Mucosa of rectum (tissue), 2 donors: ENCODE measurements around the gene SULT2B1.

Experiments used
- H3K27ac ChIP-seq, 2 donors: one replicate each; pipeline ENCODE4 v1.7.0; 2013; ENCODE audit warnings: inconsistent platforms in 2 of 2, low read depth in 2 of 2, low read length in 2 of 2
- H3K27me3 ChIP-seq, 2 donors: one replicate each; pipeline ENCODE4 v1.7.0; 2013; ENCODE audit warnings: low read length in 2 of 2; ENCODE audit not compliant: control insufficient read depth in 2 of 2, insufficient read depth in 2 of 2
- H3K36me3 ChIP-seq, 2 donors: one replicate each; pipeline ENCODE4 v1.7.0; 2013; ENCODE audit warnings: low read length in 2 of 2; ENCODE audit not compliant: control insufficient read depth in 2 of 2, insufficient read depth in 2 of 2
- H3K4me1 ChIP-seq, 2 donors: one replicate each; pipeline ENCODE4 v1.7.0; 2013; ENCODE audit warnings: low read length in 2 of 2, mild to moderate bottlenecking in 1 of 2; ENCODE audit not compliant: control insufficient read depth in 2 of 2, insufficient read depth in 2 of 2
- H3K4me3 ChIP-seq, 2 donors: one replicate each; pipeline ENCODE4 v1.7.0; 2013; ENCODE audit warnings: low read length in 2 of 2
- H3K9ac ChIP-seq, 2 donors: one replicate each; pipeline ENCODE4 v1.7.0; 2013; ENCODE audit warnings: low read length in 2 of 2, low read depth in 1 of 2, mild to moderate bottlenecking in 1 of 2
- H3K9me3 ChIP-seq, 2 donors: one replicate each; pipeline ENCODE4 v1.7.0; 2013; ENCODE audit warnings: low read length in 2 of 2; ENCODE audit not compliant: control insufficient read depth in 2 of 2
- donor health status: healthy.
- donor health status: Normal muscosa, but diverticular disease.

The SULT2B1 gene

DNA sequence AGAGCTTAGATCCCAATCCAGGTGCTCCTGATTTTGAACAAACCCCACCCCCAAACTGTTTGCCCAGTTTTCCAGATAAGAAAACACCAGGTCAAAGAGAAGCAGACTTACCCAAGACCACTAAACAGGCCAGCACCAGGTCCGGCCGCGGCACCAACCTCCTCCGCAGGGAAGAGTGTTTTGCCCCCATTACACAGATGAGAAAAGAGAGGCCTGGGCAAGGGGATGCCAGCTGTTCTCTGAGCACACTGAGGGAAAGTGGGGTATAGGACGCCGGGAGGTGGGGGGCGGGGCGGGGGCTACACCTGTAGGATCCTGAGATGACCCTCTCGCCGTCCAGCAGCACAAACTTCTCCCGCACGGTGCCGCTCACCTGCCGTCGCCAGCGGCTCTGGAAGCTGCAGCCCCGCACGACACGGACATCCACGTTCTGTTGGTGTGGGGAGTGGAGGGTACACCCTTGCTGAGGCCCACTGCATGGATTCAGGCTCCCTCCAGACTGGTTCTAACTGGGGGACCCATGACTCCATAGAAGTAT lies 57.7 kb downstream of the SULT2B1 start:
- Histone ChIP-seq H3K27me3 (no peaks in the 10 kb centered on the region), H3K36me3 (peaks cover 10 to 13% of the 10 kb centered on the region in 2 donors), H3K4me3 (no peak overlapping the region)

DNA sequence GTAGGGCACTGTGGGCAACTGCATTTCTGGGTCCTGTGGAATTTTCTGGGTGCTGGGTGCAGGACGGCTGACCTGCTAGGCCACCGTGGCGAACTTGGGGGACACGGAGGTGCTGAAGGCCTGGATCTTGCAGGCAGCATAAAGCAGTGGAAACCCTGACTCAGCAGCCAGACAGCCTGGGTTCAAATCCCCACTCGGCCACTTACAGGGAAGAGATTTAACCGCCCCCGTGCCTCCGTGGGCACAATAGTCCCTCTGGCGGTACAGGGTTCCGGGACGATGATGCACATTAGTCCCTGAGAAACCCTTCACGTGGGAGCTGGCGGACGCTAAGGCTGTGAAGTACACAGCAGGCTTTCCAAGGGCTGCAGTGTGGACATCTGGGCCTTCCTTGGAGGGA lies 59.9 kb downstream of the SULT2B1 start:
- Histone ChIP-seq H3K27me3 (no peaks in the 10 kb centered on the region), H3K4me3 (no peak overlapping the region), H3K36me3 (peaks cover 24 to 29% of the 10 kb centered on the region in 2 donors), H3K9me3 (no peaks in the 10 kb centered on the region), H3K4me1 (peaks cover 32 to 33% of the 10 kb centered on the region in 2 donors), H3K27ac (no peak overlapping the region), H3K9ac (no peak overlapping the region)

More for the DNA sequence above, 57.7 kb downstream of the SULT2B1 start:
- Histone ChIP-seq H3K4me1 (peaks cover 13 to 17% of the 10 kb centered on the region in 2 donors), H3K9me3 (no peaks in the 10 kb centered on the region), H3K27ac (no peak overlapping the region), H3K9ac (no peak overlapping the region)

DNA sequence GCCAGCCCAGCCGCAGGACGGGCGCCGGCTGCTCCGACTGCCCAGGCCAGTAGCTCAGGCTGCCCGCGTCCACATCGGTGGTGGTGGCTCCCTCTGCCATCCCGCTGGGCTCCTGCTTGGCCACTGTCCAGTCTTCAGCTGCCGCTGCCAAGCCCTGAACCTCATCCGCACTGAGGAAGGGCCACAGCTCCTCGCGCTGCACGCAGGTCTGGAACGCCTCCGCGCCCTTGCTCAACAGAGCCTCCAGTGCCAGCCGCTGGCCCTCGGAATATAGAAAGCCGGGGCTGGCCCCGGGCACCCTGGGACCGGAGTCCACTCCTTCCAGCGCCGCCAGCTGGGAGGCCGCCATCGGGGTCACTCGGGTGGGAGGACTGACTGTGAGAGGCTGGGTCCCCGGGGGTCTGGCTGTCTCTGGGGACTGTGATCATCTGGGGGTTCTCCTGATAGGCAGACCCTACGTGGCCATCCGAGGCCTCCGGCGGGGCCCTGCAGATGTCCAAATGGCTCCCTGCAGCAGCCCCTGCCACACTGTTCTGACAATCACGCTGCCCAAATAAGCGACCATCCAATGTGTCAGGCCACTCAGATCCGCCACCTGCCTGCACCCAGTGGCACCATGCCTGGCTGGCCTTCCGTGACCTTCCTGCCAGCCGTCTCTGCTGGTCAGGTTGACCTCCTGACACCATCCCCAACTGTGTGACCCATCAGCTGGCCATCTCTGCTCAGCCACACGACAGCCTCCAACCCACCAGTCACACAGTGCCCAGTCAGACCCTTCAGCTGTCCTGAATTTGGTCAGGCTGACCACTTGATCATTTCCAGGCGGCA lies 61.3 kb downstream of the SULT2B1 start:
- Histone ChIP-seq H3K9ac (peak overlapping the region; percentile 95 to 99), H3K4me3 (peak overlapping the region; percentile 71 to 81)

DNA sequence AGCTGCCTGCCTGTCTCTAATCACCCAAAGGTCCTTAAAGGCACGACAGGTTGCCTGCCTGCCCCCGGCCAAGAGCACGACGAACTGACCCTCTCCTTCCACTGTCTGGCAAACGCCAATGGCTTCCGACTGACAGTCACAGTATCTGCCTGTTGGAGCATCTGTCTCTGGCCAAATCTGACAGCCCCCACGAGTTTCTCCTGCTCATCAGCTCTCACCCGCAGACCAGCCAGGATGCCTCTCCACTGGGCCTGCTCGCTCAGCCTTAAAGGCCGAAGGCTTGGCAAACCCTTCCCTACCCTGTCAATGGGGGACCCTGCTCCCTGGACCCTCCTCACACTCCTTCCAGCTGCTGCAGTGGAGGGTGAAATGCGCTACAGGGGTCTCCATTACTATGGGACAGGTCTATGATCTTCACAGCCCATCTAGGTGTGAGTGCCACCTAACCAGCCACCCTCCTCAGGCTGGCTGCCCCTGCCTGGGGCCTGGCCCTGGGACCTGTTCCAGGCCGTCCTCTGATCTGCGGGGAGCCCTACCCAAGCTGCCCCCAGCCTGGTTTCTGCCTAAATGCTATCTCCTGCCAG lies 62.0 kb downstream of the SULT2B1 start:
- peak overlapping the region; percentile 95 to 97 for H3K27ac ChIP-seq
- peaks cover 28 to 36% of the 10 kb centered on the region in 2 donors for H3K36me3 ChIP-seq
- H3K9me3 ChIP-seq, result no peaks in the 10 kb centered on the region
- peak overlapping the region; percentile 95 to 99 for H3K9ac ChIP-seq
- H3K4me3 ChIP-seq, result peak overlapping the region; percentile 71 to 81
- H3K27me3 ChIP-seq, result no peaks in the 10 kb centered on the region
- H3K4me1 ChIP-seq, result peaks cover 46 to 47% of the 10 kb centered on the region in 2 donors

More for the DNA sequence above, 61.3 kb downstream of the SULT2B1 start:
- H3K4me1 ChIP-seq, result peaks cover 46 to 47% of the 10 kb centered on the region in 2 donors
- H3K36me3 ChIP-seq, result peaks cover 28 to 36% of the 10 kb centered on the region in 2 donors
- no peaks in the 10 kb centered on the region for H3K9me3 ChIP-seq
- H3K27ac ChIP-seq, result peak overlapping the region; percentile 95 to 97
- no peaks in the 10 kb centered on the region for H3K27me3 ChIP-seq

DNA sequence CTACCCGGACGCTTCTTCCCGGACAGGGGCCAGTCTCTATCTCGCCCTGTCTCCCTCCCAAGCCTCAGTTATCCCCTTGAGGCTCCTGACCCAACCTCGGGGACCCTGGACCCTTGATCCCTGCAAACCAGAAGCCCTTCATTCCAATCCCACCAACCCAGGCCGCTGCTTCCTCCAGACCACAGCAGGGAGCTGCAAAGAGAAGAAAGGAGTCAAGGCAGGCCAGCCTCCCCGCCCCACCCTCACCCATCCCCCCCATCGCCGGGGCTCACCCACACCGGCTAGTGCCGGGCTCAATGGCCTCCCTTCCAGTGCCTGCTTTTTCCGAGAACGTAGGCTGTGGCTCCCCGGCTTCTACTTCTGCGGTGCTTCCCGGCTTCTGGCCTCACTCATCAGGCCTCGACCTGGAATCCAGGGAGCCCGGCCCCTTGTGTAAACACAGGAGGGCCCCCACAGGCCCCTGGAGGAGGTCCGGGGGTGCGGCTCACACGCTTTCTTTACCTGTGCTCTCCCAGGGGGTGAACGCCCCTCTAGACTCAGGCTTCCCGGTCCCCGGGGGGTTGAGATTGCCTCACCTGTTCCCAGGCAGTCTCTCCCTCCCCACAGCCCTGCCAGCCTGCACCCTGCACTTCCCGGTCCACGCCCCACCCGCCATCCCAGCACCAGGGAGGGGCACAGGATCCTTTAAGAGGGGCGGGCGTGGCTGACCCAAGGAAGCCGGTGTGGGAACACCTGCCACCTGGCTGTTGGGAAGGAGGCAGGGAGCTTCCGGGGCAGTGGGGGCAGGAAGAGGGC lies 62.7 kb downstream of the SULT2B1 start, which contains the start of gene FAM83E:
FAM83E (minus strand) TSS at position 641 of the 795 bp plus-strand sequence. CDS start 1,704 bp downstream, outside the sequence.
- Histone ChIP-seq H3K9ac (peak within 1 kb of the TSS; percentile 95 to 99), H3K4me1 (peaks cover 48 to 50% of the 10 kb centered on the region in 2 donors), H3K4me3 (peak within 1 kb of the TSS; percentile 71 to 81), H3K27ac (peak within 1 kb of the TSS; percentile 95 to 97), H3K27me3 (no peaks in the 10 kb centered on the region), H3K36me3 (peaks cover 28 to 36% of the 10 kb centered on the region in 2 donors), H3K9me3 (no peaks in the 10 kb centered on the region)

DNA sequence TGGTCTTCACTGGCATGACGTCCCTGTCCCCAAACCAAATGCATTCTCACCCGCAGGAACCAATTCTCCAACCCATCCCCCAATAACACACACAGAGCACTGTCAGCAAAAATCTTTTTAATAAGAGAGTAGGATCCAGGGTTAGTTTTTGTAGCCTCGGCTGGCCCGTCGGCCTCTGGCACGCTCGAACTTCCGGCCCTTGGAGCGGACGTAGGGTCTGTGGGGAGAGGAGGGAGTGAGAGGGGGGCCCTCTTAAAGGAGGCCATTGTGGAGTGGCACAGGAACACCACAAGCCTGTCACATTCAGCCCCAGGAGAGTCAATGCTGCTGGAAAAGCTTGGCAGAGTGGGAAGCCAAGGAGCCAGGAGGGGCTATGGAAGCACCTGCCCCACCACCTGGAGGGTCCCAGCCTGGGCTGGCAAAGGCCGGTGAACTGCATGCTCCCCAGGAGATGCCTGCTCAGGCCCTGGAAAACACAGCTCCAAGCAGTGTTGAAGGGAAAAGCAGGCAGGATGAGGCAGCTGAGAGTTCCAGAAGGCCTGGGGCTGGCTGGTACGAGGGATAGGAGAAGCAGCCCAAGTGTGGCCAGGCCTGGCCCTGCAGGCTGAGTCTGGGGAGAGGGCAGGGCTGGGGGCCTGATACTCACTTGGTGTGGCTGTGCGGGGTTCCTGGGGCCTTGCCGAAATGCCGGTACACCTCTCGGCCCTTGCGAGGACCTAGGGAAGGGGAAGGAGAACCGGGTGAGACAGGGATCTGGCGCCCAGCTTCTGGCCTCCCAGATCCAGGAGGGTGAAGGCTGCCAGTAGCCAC lies 63.5 kb downstream of the SULT2B1 start:
- Histone ChIP-seq H3K4me3 (peak overlapping the region in 1 of 2 donors; percentile 41), H3K27ac (peak overlapping the region; percentile 95 to 97), H3K4me1 (peaks cover 50 to 53% of the 10 kb centered on the region in 2 donors), H3K27me3 (no peaks in the 10 kb centered on the region), H3K9me3 (no peaks in the 10 kb centered on the region), H3K9ac (peak overlapping the region; percentile 77 to 99), H3K36me3 (peaks cover 27 to 34% of the 10 kb centered on the region in 2 donors)

DNA sequence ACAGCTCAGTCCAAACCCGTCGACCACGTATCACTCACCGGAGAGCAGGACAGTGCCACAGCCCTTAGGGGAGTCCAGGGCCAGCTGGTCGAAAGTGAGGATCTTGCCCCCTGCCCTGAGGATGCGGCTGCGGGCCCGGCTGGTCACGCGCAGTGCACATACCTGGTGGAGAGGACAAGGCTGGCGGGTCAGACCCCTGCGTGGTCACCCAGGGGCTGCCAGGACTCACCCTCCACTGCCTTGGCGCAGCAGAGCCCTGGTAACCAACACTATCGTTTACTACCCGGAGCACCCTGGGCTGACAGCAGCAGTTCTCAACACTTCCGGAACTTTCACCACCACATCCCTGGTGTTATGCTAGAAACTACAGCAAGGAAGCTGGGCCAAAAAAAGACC lies 64.1 kb downstream of the SULT2B1 start:
- H3K27ac ChIP-seq, result peak overlapping the region; percentile 95 to 97
- H3K9me3 ChIP-seq, result no peaks in the 10 kb centered on the region
- peaks cover 50 to 53% of the 10 kb centered on the region in 2 donors for H3K4me1 ChIP-seq
- no peaks in the 10 kb centered on the region for H3K27me3 ChIP-seq
- H3K9ac ChIP-seq, result peak overlapping the region; percentile 38 to 99
- peak overlapping the region in 1 of 2 donors; percentile 9 for H3K4me3 ChIP-seq
- peaks cover 25 to 29% of the 10 kb centered on the region in 2 donors for H3K36me3 ChIP-seq

DNA sequence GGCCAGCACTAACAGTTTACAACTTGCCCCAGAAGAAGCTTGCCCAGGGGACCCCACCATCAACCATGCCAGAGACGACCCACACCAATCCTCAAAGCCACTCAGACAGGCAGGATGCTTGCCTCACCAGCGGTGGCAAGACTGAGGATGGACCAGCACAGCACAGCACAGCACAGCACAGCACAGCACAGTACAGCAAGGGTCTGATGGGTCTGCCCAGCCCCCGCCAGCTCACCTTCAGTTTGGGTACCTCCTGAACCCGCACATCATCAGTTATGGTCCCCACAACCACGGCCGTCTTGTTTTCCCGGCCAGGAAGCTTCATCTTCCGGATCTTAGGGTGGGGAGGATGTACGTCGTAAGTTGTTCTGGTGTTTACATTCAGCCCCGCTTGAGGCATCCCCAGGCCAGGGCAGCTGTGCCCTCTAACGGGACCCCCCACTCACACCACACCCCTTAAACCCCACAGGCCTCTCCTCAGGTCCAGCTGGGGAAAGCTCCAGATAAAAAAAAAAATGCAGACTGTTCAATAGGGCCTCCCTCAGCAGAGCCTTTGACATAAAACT lies 64.6 kb downstream of the SULT2B1 start:
- Histone ChIP-seq H3K9ac (peak overlapping the region; percentile 38 to 99), H3K4me3 (peak overlapping the region in 1 of 2 donors; percentile 90), H3K27me3 (no peaks in the 10 kb centered on the region), H3K36me3 (peaks cover 25 to 29% of the 10 kb centered on the region in 2 donors), H3K4me1 (peaks cover 50 to 53% of the 10 kb centered on the region in 2 donors), H3K9me3 (no peaks in the 10 kb centered on the region), H3K27ac (peak overlapping the region; percentile 95 to 97)
